Measurements from ENCODE around the gene MEA1. TPM values are rescaled to one million over a fixed set of nuclear protein-coding genes. Genes with fewer than 3 reads are reported as not detected.

The MEA1 gene
- total RNA-seq, 2 experiments from 2014 or later = 61.2 to 70.1 TPM

DNA sequence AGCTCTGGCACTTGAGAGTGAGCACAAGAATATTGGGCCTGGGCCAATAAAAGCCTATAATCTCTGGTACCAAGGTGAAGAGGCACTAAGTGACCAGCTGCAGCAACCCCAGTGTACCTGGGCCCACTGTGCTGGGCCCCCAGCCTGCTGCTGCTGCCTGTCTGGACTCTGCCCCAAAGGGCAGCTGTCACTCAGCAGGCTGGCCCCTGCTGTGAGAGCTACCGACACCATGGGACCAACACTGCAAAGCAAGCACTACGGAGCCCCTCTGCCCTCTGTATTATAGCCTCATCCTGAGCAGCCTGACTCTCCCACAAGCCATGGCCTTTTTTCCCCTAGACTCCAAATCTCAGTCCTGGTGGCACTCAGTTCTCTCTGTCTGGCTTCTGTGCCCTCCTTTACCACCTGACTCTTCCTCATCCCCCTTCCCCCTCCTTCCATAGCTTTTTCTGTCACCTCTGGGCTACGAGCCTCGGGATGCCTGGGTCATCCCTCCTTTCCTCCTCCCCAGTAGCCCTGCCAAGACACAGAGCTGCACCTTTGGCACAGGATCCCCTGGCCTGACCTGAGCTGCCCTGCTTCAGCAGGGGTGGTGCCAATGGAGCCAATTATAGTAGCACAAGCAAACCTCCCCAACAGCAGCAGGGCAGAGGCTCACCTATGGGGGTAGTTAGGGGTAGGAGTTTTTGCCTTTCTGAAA is 21.9 kb upstream of the MEA1 start:
- POLR2A ChIA-PET = interaction anchor here (1.8 kb wide), 1 partner anchor 14 kb away, joined by 5 read pairs; the partner anchor contains the start of gene RRP36
- peaks cover 17% of the 10 kb centered on the region for H3K36me3 Mint-ChIP-seq

GRCh38 chr6:43034190-43034525 is 20.4 kb upstream of the MEA1 start:
- no peaks in the 10 kb centered on the region for H3K9me3 Mint-ChIP-seq
- ATAC-seq (ENCODE audit: low read depth) (no peak), DNase-seq (no peak)
- no peak overlapping the region for H3K4me3 Mint-ChIP-seq
- H3K36me3 Mint-ChIP-seq = peaks cover 18% of the 10 kb centered on the region
- H3K27ac Mint-ChIP-seq = no peak overlapping the region
- no peaks in the 10 kb centered on the region for H3K27me3 Mint-ChIP-seq
- POLR2A ChIA-PET = interaction anchor here (1.8 kb wide), 1 partner anchor 13 kb away, joined by 5 read pairs; the partner anchor contains the start of gene RRP36
- H3K4me1 Mint-ChIP-seq = peaks cover 5% of the 10 kb centered on the region

More for the DNA sequence above, 21.9 kb upstream of the MEA1 start:
- peaks cover 8% of the 10 kb centered on the region for H3K4me1 Mint-ChIP-seq
- H3K4me3 Mint-ChIP-seq = no peak overlapping the region
- H3K27ac Mint-ChIP-seq = no peak overlapping the region
- H3K27me3 Mint-ChIP-seq = no peaks in the 10 kb centered on the region
- no peak for ATAC-seq (ENCODE audit: low read depth)
- no peak for DNase-seq
- H3K9me3 Mint-ChIP-seq = no peaks in the 10 kb centered on the region

GRCh38 chr6:43033496-43034189 is 19.9 kb upstream of the MEA1 start:
- POLR2A ChIA-PET = interaction anchor here (0.7 kb wide), 1 partner anchor 424 kb away, joined by 3 read pairs; no protein-coding TSS in a partner anchor
- no peak overlapping the region for H3K27ac Mint-ChIP-seq
- H3K27me3 Mint-ChIP-seq = no peaks in the 10 kb centered on the region
- H3K4me3 Mint-ChIP-seq = no peak overlapping the region
- ATAC-seq (ENCODE audit: low read depth) = no peak
- H3K36me3 Mint-ChIP-seq = peaks cover 18% of the 10 kb centered on the region
- peaks cover 5% of the 10 kb centered on the region for H3K4me1 Mint-ChIP-seq
- H3K9me3 Mint-ChIP-seq = no peaks in the 10 kb centered on the region
- DNase-seq = no peak

DNA sequence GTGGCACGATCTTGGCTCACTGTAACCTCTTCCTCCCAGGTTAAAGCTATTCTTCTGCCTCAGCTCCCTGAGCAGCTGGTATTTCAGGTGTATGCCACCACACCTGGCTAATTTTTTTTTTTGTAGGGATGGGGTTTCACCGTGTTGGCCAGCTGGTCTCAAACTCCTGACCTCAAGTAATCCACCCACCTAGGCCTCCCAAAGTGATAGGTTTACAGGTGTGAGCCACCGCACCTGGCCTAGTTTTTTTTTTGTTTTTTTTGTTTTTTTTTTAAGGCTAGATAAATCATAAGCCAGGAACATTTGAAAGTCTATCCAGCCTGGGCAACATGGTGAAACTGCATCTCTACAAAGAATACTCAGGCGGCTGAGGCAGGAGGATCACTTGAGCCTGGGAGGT is 18.6 kb upstream of the MEA1 start:
- Mint-ChIP-seq H3K9me3 (no peaks in the 10 kb centered on the region), H3K36me3 (peaks cover 21% of the 10 kb centered on the region), H3K27ac (no peak overlapping the region), H3K4me3 (no peak overlapping the region), H3K4me1 (peaks cover 8% of the 10 kb centered on the region), H3K27me3 (no peaks in the 10 kb centered on the region)
- POLR2A ChIA-PET = no interaction called here
- DNase-seq (no peak), ATAC-seq (ENCODE audit: low read depth) (no peak)

- POLR2A ChIA-PET = interaction anchor here (1.4 kb wide), 1 partner anchor 9 kb away, joined by 3 read pairs; no protein-coding TSS in a partner anchor
- H3K36me3 Mint-ChIP-seq = peaks cover 35% of the 10 kb centered on the region
- no peak overlapping the region for H3K27ac Mint-ChIP-seq
- H3K27me3 Mint-ChIP-seq = no peaks in the 10 kb centered on the region
- ATAC-seq (ENCODE audit: low read depth) (no peak), DNase-seq (no peak)
- H3K9me3 Mint-ChIP-seq = no peaks in the 10 kb centered on the region
- H3K4me1 Mint-ChIP-seq = peaks cover 12% of the 10 kb centered on the region
- no peak overlapping the region for H3K4me3 Mint-ChIP-seq
Measured at GRCh38 chr6:43029120-43029519, 15.4 kb upstream of the MEA1 start.

DNA sequence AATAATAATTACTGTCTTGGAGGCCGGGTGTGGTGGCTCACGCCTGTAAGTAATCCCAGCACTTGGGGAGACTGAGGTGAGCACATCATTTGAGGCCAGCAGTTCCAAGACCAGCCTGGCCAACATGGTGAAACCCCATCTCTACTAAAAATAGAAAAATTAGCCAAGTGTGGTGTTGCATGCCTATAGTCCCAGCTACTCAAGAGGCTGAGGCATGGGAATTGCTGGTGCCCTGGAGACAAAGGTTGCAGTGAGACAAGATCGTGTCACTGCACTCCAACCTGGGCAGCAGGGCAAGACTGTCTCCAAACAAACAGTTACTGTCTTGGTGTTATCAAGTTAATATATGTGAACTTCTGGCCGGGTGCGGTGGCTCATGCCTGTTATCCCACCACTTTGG is 12.6 kb upstream of the MEA1 start:
- no peak for ATAC-seq (ENCODE audit: low read depth)
- peaks cover 8% of the 10 kb centered on the region for H3K4me1 Mint-ChIP-seq
- no peaks in the 10 kb centered on the region for H3K9me3 Mint-ChIP-seq
- DNase-seq = no peak
- H3K27me3 Mint-ChIP-seq = no peaks in the 10 kb centered on the region
- peaks cover 29% of the 10 kb centered on the region for H3K36me3 Mint-ChIP-seq
- no peak overlapping the region for H3K4me3 Mint-ChIP-seq
- POLR2A ChIA-PET = no interaction called here
- no peak overlapping the region for H3K27ac Mint-ChIP-seq

GRCh38 chr6:43024436-43024835 is 10.7 kb upstream of the MEA1 start:
- H3K4me1 Mint-ChIP-seq = peaks cover 13% of the 10 kb centered on the region
- H3K36me3 Mint-ChIP-seq = peaks cover 35% of the 10 kb centered on the region
- POLR2A ChIA-PET = interaction anchor here (0.7 to 0.9 kb wide), 2 partner anchors 29 to 134 kb away, joined by 3 read pairs; partner anchors contain the start of gene CUL7
- no peaks in the 10 kb centered on the region for H3K27me3 Mint-ChIP-seq
- H3K4me3 Mint-ChIP-seq = no peak overlapping the region
- peak overlapping the region; percentile 5 for H3K27ac Mint-ChIP-seq
- ATAC-seq (ENCODE audit: low read depth) (no peak), DNase-seq (no peak)
- no peaks in the 10 kb centered on the region for H3K9me3 Mint-ChIP-seq

- Mint-ChIP-seq H3K4me3 (peak within 1 kb of the TSS; percentile 98), H3K36me3 (peaks cover 29% of the 10 kb centered on the region), H3K4me1 (peaks cover 19% of the 10 kb centered on the region), H3K27me3 (no peaks in the 10 kb centered on the region), H3K9me3 (no peaks in the 10 kb centered on the region), H3K27ac (peak within 1 kb of the TSS; percentile 93)
- POLR2A ChIA-PET = interaction anchor here (0.7 to 2.6 kb wide), 15 partner anchors 14 to 131 kb away, joined by 3 to 16 read pairs (median 5); partner anchors contain the start of genes CNPY3, CUL7, KLC4 and MRPL2
- ATAC-seq (ENCODE audit: low read depth) (peak; percentile 75), DNase-seq (peak; percentile 72)
Measured at GRCh38 chr6:43021270-43022047, 7.7 kb upstream of the MEA1 start, which contains the start of gene RRP36. Gene RRP36, plus strand, starts transcription at chr6:43021623. Its CDS starts 32 bp downstream, at chr6:43021655.

GRCh38 chr6:43020847-43021246 is 7.1 kb upstream of the MEA1 start:
- H3K36me3 Mint-ChIP-seq = peaks cover 30% of the 10 kb centered on the region
- ATAC-seq (ENCODE audit: low read depth) (peak; percentile 7), DNase-seq (no peak)
- peaks cover 22% of the 10 kb centered on the region for H3K4me1 Mint-ChIP-seq
- no peaks in the 10 kb centered on the region for H3K27me3 Mint-ChIP-seq
- H3K27ac Mint-ChIP-seq = peak overlapping the region; percentile 81
- no peaks in the 10 kb centered on the region for H3K9me3 Mint-ChIP-seq
- peak overlapping the region; percentile 83 for H3K4me3 Mint-ChIP-seq
- POLR2A ChIA-PET = interaction anchor here (0.7 to 2.6 kb wide), 13 partner anchors 9 to 130 kb away, joined by 3 to 16 read pairs (median 5); partner anchors contain the start of genes CNPY3, CUL7, KLC4 and MRPL2

DNA sequence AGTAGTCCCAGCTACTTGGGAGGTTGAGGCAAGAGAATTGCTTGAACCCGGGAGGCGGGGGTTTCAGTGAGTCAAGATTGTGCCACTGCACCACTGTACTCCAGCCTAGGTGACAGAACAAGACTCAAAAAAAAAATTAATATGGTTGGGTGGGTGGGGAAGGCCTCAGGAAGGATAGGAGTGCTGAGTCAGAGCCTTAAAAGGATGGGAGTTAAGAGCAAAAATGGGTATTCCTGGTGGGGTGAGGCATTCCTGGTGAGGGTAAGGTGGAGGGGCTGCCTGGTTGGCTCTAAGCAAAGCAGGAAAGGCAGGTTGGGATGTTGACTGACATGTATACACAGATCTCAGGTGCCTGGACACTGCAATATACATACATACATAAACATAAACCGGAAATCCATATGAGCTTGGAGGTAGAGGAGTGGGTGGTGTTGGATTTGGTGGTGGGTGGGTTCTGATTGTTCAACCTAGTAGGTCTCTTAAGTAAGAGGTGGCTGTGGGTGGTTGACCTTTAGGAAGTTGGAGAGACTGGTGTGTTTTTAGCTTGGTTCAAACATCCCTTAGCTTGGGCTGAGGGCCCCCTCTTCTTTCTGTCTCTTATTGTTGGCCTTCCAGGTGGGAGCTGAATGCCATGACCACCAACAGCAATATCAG is 6.4 kb upstream of the MEA1 start:
- peak overlapping the region; percentile 8 for H3K27ac Mint-ChIP-seq
- H3K9me3 Mint-ChIP-seq = no peaks in the 10 kb centered on the region
- H3K4me1 Mint-ChIP-seq = peaks cover 22% of the 10 kb centered on the region
- ATAC-seq (ENCODE audit: low read depth) (no peak), DNase-seq (no peak)
- H3K27me3 Mint-ChIP-seq = no peaks in the 10 kb centered on the region
- peaks cover 28% of the 10 kb centered on the region for H3K36me3 Mint-ChIP-seq
- POLR2A ChIA-PET = interaction anchor here (1.1 to 2.6 kb wide), 6 partner anchors 10 to 91 kb away, joined by 3 to 16 read pairs (median 13); partner anchors contain the start of genes CNPY3, CUL7, KLC4 and MRPL2
- peak overlapping the region; percentile 28 for H3K4me3 Mint-ChIP-seq

- Mint-ChIP-seq H3K9me3 (no peaks in the 10 kb centered on the region), H3K4me3 (no peak overlapping the region), H3K27ac (no peak overlapping the region), H3K4me1 (peaks cover 26% of the 10 kb centered on the region), H3K27me3 (no peaks in the 10 kb centered on the region), H3K36me3 (peaks cover 22% of the 10 kb centered on the region)
- ATAC-seq (ENCODE audit: low read depth) (no peak), DNase-seq (no peak)
- POLR2A ChIA-PET = no interaction called here
Measured at GRCh38 chr6:43019152-43019551, 5.4 kb upstream of the MEA1 start.

GRCh38 chr6:43016943-43017334 is 3.2 kb upstream of the MEA1 start:
- POLR2A ChIA-PET = no interaction called here
- Mint-ChIP-seq H3K4me1 (peaks cover 40% of the 10 kb centered on the region), H3K4me3 (no peak overlapping the region)

More at GRCh38 chr6:43016943-43017334, 3.2 kb upstream of the MEA1 start:
- Mint-ChIP-seq H3K27me3 (no peaks in the 10 kb centered on the region), H3K36me3 (peaks cover 31% of the 10 kb centered on the region), H3K9me3 (no peaks in the 10 kb centered on the region), H3K27ac (no peak overlapping the region)
- ATAC-seq (ENCODE audit: low read depth) (no peak), DNase-seq (no peak)
